HFF-Myc (cell line): Measurements from ENCODE around the gene OOSP4B.

Experiments used
- DNase-seq: peaks from one replicate; pipeline ENCODE4 v3.0.0-alpha.2; 2011; ENCODE audit warnings: low read depth; ENCODE audit errors: extremely low read depth
- H3K4me3 ChIP-seq: replicated peaks from 2 replicates; pipeline ENCODE4 v1.5.1; 2011; ENCODE audit warnings: low read depth, mild to moderate bottlenecking, control low read depth, low read length
- CTCF ChIP-seq: IDR thresholded peaks from 2 replicates; pipeline ENCODE4 v1.5.1; 2012; ENCODE audit warnings: mild to moderate bottlenecking, low read depth, low read length, control low read depth; ENCODE audit errors: missing control alignments

The OOSP4B gene

GRCh38 chr11:60078745-60079144 lies 61.8 kb downstream of the OOSP4B start:
- no peak overlapping the region for H3K4me3 ChIP-seq
- DNase-seq, result no peak
- TF ChIP-seq CTCF, result no peak

- no peak overlapping the region for H3K4me3 ChIP-seq
- DNase-seq, result no peak
- TF ChIP-seq CTCF, result no peak
Observed at GRCh38 chr11:60080535-60080934, 63.6 kb downstream of the OOSP4B start.
